NT2/D1 (cell line): ENCODE data around the gene RBM46.
"Not testable (repeated sequence)": the region's sequence is repeated elsewhere in the genome, so short reads cannot be mapped to it uniquely, and the experiment has no call there.

Experiments used
- DNase-seq: peaks from one replicate; pipeline ENCODE4 v3.0.0-alpha.2; 2011; ENCODE audit warnings: low read depth, low spot score
- H3K27me3 ChIP-seq: 2 replicates; pipeline ENCODE4 v1.6.0; 2011; ENCODE audit warnings: mild to moderate bottlenecking; ENCODE audit not compliant: insufficient read length, insufficient read depth
- H3K36me3 ChIP-seq: 2 replicates; pipeline ENCODE4 v1.6.1; 2011; ENCODE audit warnings: mild to moderate bottlenecking, low read length, mixed read lengths; ENCODE audit not compliant: insufficient read depth, insufficient read length
- H3K4me1 ChIP-seq: 2 replicates; pipeline ENCODE4 v1.5.1; 2011; ENCODE audit not compliant: insufficient read depth, insufficient read length
- H3K4me3 ChIP-seq: 2 replicates; pipeline ENCODE4 v1.5.1; 2011; ENCODE audit warnings: low read depth; ENCODE audit not compliant: insufficient read length
- H3K9ac ChIP-seq: 2 replicates; pipeline ENCODE4 v1.6.0; 2011; ENCODE audit warnings: low read depth; ENCODE audit not compliant: insufficient read length
- H3K9me3 ChIP-seq: 2 replicates; pipeline ENCODE4 v1.5.1; 2011; ENCODE audit warnings: mild to moderate bottlenecking, low read length; ENCODE audit not compliant: insufficient read depth
- SUZ12 ChIP-seq: IDR thresholded peaks from 2 replicates; pipeline ENCODE4 v1.6.1; 2011; ENCODE audit not compliant: insufficient read length, insufficient read depth; ENCODE audit errors: extremely low read depth
- YY1 ChIP-seq: IDR thresholded peaks from 2 replicates; pipeline ENCODE4 v1.6.1; 2011; ENCODE audit not compliant: insufficient read length, insufficient read depth
- ZNF274 ChIP-seq: IDR thresholded peaks from 2 replicates; pipeline ENCODE4 v1.6.1; 2011; ENCODE audit warnings: mild to moderate bottlenecking, low read depth, low read length

Gene RBM46

DNA sequence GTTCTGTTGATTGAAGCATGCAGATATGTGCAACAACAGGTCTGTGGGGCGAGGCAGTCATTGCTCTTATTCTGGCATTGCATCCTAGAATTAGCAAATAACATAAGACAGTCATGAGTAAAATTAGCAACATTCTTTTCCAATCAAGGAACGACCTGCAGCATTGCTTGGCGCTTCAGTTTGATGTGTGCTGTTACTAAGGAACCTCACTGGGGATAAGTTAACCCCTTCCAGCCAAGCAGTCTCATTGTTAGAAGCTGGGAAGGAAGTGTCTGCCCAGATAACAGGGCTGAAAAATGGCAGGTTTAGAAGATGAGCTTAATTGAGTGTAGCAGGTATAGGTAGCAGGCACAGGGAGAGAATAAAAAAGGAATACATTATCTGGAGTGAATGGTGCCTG, 55.4 kb downstream of the RBM46 start:
- Histone ChIP-seq H3K4me3 (no peak overlapping the region), H3K36me3 (no peaks in the 10 kb centered on the region), H3K9me3 (no peaks in the 10 kb centered on the region), H3K27me3 (no peaks in the 10 kb centered on the region), H3K4me1 (no peaks in the 10 kb centered on the region), H3K9ac (no peak overlapping the region)
- TF ChIP-seq SUZ12: no peak
- no peak for TF ChIP-seq YY1
- no peak for TF ChIP-seq ZNF274
- DNase-seq: no peak

GRCh38 chr4:154838155-154838554, 57.1 kb downstream of the RBM46 start:
- Histone ChIP-seq H3K4me3 (no peak overlapping the region), H3K36me3 (no peaks in the 10 kb centered on the region), H3K9me3 (no peaks in the 10 kb centered on the region), H3K9ac (no peak overlapping the region), H3K27me3 (no peaks in the 10 kb centered on the region), H3K4me1 (no peaks in the 10 kb centered on the region)
- no peak for DNase-seq
- TF ChIP-seq ZNF274 (no peak), SUZ12 (no peak), YY1 (no peak)

DNA sequence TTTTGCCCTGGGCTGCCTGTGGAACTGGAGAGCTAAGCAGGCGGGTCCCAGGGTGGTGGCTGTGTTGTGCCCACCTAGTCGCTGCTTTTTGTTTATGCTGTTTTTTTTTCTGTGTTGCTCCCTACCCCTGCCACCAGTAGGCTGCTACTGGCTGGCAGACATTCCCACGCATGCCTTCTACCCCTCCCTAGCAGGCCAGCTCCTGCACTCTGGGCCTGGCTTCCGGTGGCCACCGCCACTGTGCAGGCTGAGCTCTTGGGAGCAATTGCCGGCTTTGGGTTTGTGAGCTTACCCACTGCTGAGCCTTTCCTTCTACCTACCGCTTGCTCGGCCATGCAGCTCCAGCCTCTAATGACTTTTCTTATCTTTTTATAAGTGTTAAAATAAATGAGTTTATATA, 57.6 kb downstream of the RBM46 start:
- DNase-seq: no peak
- Histone ChIP-seq H3K9me3 (no peaks in the 10 kb centered on the region), H3K9ac (no peak overlapping the region), H3K4me1 (no peaks in the 10 kb centered on the region), H3K27me3 (no peaks in the 10 kb centered on the region), H3K4me3 (no peak overlapping the region), H3K36me3 (no peaks in the 10 kb centered on the region)
- TF ChIP-seq ZNF274: no peak
- TF ChIP-seq YY1: no peak
- no peak for TF ChIP-seq SUZ12

- H3K36me3 ChIP-seq: no peaks in the 10 kb centered on the region
- H3K27me3 ChIP-seq: no peaks in the 10 kb centered on the region
- H3K4me1 ChIP-seq: no peaks in the 10 kb centered on the region
- no peaks in the 10 kb centered on the region; the same call in 1 of the 2 replicates for H3K9me3 ChIP-seq
- no peak for DNase-seq
- no peak overlapping the region for H3K9ac ChIP-seq
- no peak for TF ChIP-seq SUZ12
- no peak for TF ChIP-seq ZNF274
- TF ChIP-seq YY1: no peak
- no peak overlapping the region for H3K4me3 ChIP-seq
Measured at GRCh38 chr4:154854362-154854761, 73.3 kb downstream of the RBM46 start.

DNA sequence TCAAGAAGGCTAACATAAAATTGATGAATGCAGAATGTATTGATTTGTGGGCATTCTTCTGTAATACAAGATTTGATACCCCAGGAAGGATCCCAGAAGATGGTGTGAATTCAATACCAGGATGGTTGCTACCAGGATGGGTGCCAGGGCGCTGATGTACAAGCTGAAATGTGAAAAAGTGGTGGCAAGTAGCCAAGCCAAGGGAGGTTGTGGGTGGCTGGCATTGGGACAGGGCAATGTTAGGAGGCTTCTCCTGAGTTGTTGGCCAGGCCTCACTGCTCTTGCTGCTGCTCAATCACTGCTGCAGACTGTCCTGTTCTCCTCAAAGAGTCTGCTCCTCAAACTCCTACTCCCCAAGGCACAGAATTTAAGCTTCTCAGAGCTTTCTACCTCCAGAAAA, 77.1 kb downstream of the RBM46 start:
- Histone ChIP-seq H3K9ac (no peak overlapping the region), H3K36me3 (no peaks in the 10 kb centered on the region), H3K4me3 (no peak overlapping the region), H3K9me3 (peaks cover 8% of the 10 kb centered on the region; the same call in 1 of the 2 replicates), H3K4me1 (no peaks in the 10 kb centered on the region), H3K27me3 (no peaks in the 10 kb centered on the region)
- no peak for TF ChIP-seq SUZ12
- no peak for TF ChIP-seq ZNF274
- no peak for TF ChIP-seq YY1
- no peak for DNase-seq

GRCh38 chr4:154868414-154869194, 87.5 kb downstream of the RBM46 start:
- peaks cover 13% of the 10 kb centered on the region for H3K9me3 ChIP-seq
- no peak overlapping the region for H3K4me3 ChIP-seq
- no peaks in the 10 kb centered on the region for H3K36me3 ChIP-seq
- H3K9ac ChIP-seq: no peak overlapping the region
- TF ChIP-seq YY1 (no peak), ZNF274 (no peak), SUZ12 (no peak)
- no peaks in the 10 kb centered on the region for H3K4me1 ChIP-seq
- H3K27me3 ChIP-seq: no peaks in the 10 kb centered on the region
- peak; percentile 27 for DNase-seq

GRCh38 chr4:154869301-154869700, 88.2 kb downstream of the RBM46 start:
- no peaks in the 10 kb centered on the region for H3K27me3 ChIP-seq
- no peak overlapping the region for H3K9ac ChIP-seq
- no peaks in the 10 kb centered on the region for H3K36me3 ChIP-seq
- no peak for TF ChIP-seq SUZ12
- no peak for TF ChIP-seq ZNF274
- TF ChIP-seq YY1: no peak
- no peak overlapping the region for H3K4me3 ChIP-seq
- no peak for DNase-seq
- H3K9me3 ChIP-seq: peaks cover 19% of the 10 kb centered on the region
- no peaks in the 10 kb centered on the region for H3K4me1 ChIP-seq

DNA sequence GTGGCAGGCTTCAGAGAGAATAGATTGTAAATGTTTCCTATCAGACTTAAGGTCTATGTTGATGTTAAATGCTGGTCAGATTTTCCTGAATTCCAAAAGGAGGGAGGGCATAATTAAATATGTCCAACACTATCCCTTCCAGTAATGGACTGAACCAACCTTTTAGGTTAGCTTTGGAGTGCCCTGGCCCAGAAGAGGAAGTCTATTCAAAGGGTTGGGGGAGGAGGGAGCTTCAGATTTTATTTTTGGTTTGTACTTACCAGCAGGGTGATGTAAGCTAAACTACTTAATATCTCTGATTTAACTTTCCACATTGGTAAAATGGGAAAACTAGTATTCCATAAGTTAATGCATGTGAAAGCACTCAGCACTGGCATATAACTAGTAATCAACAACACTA, 91.1 kb downstream of the RBM46 start:
- H3K9me3 ChIP-seq: peaks cover 20% of the 10 kb centered on the region
- H3K27me3 ChIP-seq: no peaks in the 10 kb centered on the region

GRCh38 chr4:154874049-154874448, 93.0 kb downstream of the RBM46 start:
- not testable (repeated sequence) for H3K36me3 ChIP-seq, DNase-seq, H3K4me3 ChIP-seq, H3K27me3 ChIP-seq, H3K9ac ChIP-seq, H3K4me1 ChIP-seq
- peaks cover 20% of the 10 kb centered on the region for H3K9me3 ChIP-seq

More for the DNA sequence above, 91.1 kb downstream of the RBM46 start:
- no peaks in the 10 kb centered on the region for H3K4me1 ChIP-seq
- TF ChIP-seq ZNF274 (no peak), YY1 (no peak), SUZ12 (no peak)
- H3K9ac ChIP-seq: no peak overlapping the region
- DNase-seq: no peak
- no peaks in the 10 kb centered on the region for H3K36me3 ChIP-seq
- no peak overlapping the region for H3K4me3 ChIP-seq
